Left ventricle myocardium inferior (tissue), 1 donor: ENCODE results near the gene PTPRM. TPM values are rescaled to one million over a fixed set of nuclear protein-coding genes. Genes with fewer than 3 reads are reported as not detected.

Experiments
- DNase-seq: peaks from one replicate; pipeline ENCODE4 v3.0.0-alpha.2; 2020
- H3K27ac ChIP-seq: fragments of 200-600 bp; replicated peaks from 2 replicates; pipeline ENCODE4 v1.8.0; 2021
- H3K27me3 ChIP-seq: fragments of 200-600 bp; 2 replicates; pipeline ENCODE4 v1.8.0; 2021; ENCODE audit warnings: low read depth
- H3K36me3 ChIP-seq: fragments of 200-600 bp; 2 replicates; pipeline ENCODE4 v1.8.0; 2021
- H3K4me1 ChIP-seq: fragments of 200-600 bp; 2 replicates; pipeline ENCODE4 v1.8.0; 2021
- H3K4me3 ChIP-seq: fragments of 200-600 bp; 2 replicates; pipeline ENCODE4 v1.8.0; 2021; ENCODE audit warnings: mild to moderate bottlenecking, moderate library complexity
- H3K9me3 ChIP-seq: fragments of 200-600 bp; replicated peaks from 2 replicates; pipeline ENCODE4 v1.8.0; 2021
- intact Hi-C: fragments of 100-400 bp; cut with micrococcal nuclease; formaldehyde crosslinking; loops from one replicate; pipeline ENCODE4 v1.11.0; 2022
- total RNA-seq: library from RNA; stranded (reverse); fragmentation: NEBNext Ultra II Directional; extraction: Animal tissue kit (Norgen Biotek cat#: 25700); gene quantifications from one replicate; pipeline ENCODE4 v1.2.1, GENCODE V29; 2021
- TF ChIP-seq, protein P1 (sequence below): fragments of 200-600 bp; IDR thresholded peaks from 2 replicates; pipeline ENCODE4 v1.8.0; 2021; ENCODE audit warnings: antibody characterized with exemption, mild to moderate bottlenecking, borderline replicate concordance
- donor health status: DM: no; HTN: yes; CAD: no; lungs with severe emphysema.

The PTPRM gene
- total RNA-seq, 1 donor from 2014 or later: 132 TPM

- TF ChIP-seq, protein P1, sequence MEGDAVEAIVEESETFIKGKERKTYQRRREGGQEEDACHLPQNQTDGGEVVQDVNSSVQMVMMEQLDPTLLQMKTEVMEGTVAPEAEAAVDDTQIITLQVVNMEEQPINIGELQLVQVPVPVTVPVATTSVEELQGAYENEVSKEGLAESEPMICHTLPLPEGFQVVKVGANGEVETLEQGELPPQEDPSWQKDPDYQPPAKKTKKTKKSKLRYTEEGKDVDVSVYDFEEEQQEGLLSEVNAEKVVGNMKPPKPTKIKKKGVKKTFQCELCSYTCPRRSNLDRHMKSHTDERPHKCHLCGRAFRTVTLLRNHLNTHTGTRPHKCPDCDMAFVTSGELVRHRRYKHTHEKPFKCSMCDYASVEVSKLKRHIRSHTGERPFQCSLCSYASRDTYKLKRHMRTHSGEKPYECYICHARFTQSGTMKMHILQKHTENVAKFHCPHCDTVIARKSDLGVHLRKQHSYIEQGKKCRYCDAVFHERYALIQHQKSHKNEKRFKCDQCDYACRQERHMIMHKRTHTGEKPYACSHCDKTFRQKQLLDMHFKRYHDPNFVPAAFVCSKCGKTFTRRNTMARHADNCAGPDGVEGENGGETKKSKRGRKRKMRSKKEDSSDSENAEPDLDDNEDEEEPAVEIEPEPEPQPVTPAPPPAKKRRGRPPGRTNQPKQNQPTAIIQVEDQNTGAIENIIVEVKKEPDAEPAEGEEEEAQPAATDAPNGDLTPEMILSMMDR: no peak
- Histone ChIP-seq H3K9me3 (peaks cover 12% of the 10 kb centered on the region), H3K4me1 (peaks cover 81% of the 10 kb centered on the region), H3K27ac (peak overlapping the region; percentile 66), H3K27me3 (no peaks in the 10 kb centered on the region), H3K4me3 (no peak overlapping the region), H3K36me3 (no peaks in the 10 kb centered on the region)
- no peak for DNase-seq
- intact Hi-C loops: no loop called here
These were observed 182.4 kb downstream of the PTPRM start for GRCh38 chr18:7749510-7749981.

- Histone ChIP-seq H3K36me3 (no peaks in the 10 kb centered on the region), H3K27me3 (no peaks in the 10 kb centered on the region), H3K4me3 (no peak overlapping the region), H3K4me1 (peaks cover 88% of the 10 kb centered on the region), H3K9me3 (peaks cover 12% of the 10 kb centered on the region), H3K27ac (peak overlapping the region; percentile 66)
- no peak for DNase-seq
- TF ChIP-seq, protein P1: no peak
- intact Hi-C loops: no loop called here
These were observed 183.1 kb downstream of the PTPRM start for GRCh38 chr18:7750095-7750663.

DNA sequence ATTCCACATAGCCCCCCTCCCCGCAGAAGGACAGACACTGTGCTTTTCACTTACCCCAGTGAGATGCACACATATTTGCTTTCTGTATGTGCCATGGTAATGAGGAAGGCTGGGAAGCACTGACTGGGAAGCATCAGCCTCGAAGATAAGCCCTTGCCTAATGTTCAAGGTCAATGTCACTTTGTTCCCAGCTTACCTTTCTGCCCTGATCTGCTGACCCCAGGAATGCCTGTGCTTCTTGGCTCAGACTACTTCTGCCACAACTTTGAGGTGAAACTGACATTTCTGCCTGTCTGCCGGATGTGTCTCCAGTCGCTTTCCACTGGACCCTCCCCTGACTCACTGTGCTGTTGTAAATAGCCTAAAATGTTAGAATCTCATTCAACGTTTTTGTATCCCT lies 183.8 kb downstream of the PTPRM start:
- Histone ChIP-seq H3K27ac (peak overlapping the region; percentile 66), H3K36me3 (no peaks in the 10 kb centered on the region), H3K4me1 (peaks cover 96% of the 10 kb centered on the region), H3K9me3 (peaks cover 5% of the 10 kb centered on the region), H3K4me3 (no peak overlapping the region), H3K27me3 (no peaks in the 10 kb centered on the region)
- intact Hi-C loops: no loop called here
- no peak for DNase-seq
- TF ChIP-seq, protein P1: no peak

DNA sequence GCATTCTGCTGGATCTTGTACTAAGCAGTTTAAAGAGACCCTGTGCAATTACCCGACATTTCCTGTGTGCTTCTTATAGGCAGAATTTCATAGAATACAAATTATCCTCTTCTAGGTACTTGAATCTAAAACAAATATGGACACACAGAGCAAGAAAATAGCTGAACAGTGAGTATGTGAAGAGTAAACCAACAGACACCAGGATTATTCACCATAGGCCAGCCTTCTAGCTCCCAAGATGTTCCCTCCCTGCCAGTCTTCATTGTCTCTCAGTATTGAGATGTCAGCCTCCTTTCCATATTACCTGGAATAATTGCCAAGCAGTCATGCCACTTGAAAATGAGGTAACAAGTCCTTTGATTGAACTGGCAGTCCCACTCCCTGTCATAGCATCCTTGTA lies 187.1 kb downstream of the PTPRM start:
- H3K9me3 ChIP-seq: no peaks in the 10 kb centered on the region
- no peak for DNase-seq
- TF ChIP-seq, protein P1: no peak
- intact Hi-C loops: no loop called here
- peak overlapping the region; percentile 74 for H3K27ac ChIP-seq
- H3K4me1 ChIP-seq: peaks cover 92% of the 10 kb centered on the region
- no peaks in the 10 kb centered on the region for H3K27me3 ChIP-seq
- no peaks in the 10 kb centered on the region for H3K36me3 ChIP-seq
- no peak overlapping the region for H3K4me3 ChIP-seq

GRCh38 chr18:7754725-7755181 lies 187.6 kb downstream of the PTPRM start:
- Histone ChIP-seq H3K9me3 (no peaks in the 10 kb centered on the region), H3K36me3 (no peaks in the 10 kb centered on the region), H3K27ac (peak overlapping the region; percentile 74), H3K4me3 (no peak overlapping the region), H3K4me1 (peaks cover 87% of the 10 kb centered on the region), H3K27me3 (no peaks in the 10 kb centered on the region)
- DNase-seq: peak; percentile 31
- intact Hi-C loops: no loop called here
- TF ChIP-seq, protein P1: no peak
